CMK (cell line): ENCODE measurements around the gene NFIX.
"Not testable (repeated sequence)": the region's sequence is repeated elsewhere in the genome, so short reads cannot be mapped to it uniquely, and the experiment has no call there.

Experiments used
- DNase-seq: peaks from one replicate; pipeline ENCODE4 v3.0.0-alpha.2; 2010; ENCODE audit warnings: low read depth

The NFIX gene

DNA sequence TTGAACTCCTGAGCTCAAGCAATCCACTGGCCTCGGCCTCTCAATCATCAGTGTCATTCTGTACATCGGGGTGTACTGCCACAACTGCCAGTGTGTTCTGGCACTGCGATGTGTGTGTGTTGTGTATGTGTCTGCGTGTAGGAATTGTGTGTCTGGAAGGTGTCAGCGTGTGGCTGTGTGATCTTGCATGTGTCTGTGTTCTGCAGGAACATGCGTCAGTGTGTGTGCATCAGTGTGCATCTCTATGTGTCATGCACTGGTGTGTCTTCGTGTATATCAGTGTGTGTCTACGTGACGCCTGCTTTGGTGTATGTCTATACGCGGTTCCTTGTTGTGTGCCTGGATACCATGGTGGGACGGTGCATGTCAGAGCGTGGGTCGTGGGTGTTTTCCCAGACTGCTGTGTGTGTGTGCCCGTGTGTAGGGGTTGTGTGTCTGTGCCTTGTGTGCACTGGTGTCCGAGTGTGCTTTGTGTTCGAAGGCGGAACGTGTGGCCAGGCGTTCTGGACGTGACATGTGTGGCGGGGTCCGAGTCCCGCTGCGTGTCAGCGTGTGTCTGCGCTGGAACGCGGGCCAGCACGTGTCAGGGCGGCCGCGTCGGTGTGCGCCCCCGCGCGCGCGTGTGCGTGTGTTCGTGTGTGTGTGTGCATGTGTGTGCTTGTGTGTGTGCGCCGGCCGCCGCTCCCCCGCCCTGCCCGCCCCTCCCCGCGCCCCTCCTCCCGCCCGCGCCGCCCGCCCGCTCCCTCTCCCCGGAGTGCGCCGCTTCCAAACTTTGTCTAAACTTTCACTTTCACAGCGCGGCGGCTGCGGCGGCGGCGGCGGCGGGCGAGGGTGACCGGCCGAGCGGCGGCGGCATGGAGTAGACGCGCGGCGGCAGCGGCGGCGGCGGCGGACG, at the start of gene NFIX:
NFIX (plus strand) TSS at position 775 of the 895 bp plus-strand sequence. CDS start 363 bp downstream, outside the sequence.
- peak; percentile 47 for DNase-seq

DNA sequence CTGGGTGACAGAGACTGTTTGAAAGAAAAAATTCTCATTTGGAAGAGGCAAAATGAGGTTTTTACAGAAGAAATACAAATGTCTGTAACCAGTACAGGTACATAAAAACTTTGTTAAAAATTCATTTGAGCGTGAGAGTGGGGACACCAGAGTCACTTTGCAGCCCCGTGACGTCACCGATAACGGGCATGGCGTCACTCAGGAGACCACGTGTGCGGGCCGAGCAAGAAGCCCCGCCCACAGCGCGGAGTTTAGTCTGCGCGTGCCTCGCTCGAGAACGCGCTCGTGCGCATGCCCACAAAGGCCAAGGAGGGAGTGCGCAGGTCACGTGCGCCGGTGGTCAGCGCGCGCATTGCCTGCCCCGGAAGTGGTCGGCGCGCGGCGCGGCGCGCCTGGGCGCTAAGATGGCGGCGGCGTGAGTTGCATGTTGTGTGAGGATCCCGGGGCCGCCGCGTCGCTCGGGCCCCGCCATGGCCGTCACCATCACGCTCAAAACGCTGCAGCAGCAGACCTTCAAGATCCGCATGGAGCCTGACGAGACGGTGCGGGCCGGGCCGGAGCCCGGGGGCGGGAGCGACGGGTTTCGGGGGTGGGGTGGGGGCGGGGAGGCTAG, 49.7 kb upstream of the NFIX start, which contains the start of gene RAD23A:
RAD23A (plus strand) TSS at position 384 of the 613 bp plus-strand sequence; CDS start at position 471, 87 bp downstream.
- peak; percentile 96 for DNase-seq

DNA sequence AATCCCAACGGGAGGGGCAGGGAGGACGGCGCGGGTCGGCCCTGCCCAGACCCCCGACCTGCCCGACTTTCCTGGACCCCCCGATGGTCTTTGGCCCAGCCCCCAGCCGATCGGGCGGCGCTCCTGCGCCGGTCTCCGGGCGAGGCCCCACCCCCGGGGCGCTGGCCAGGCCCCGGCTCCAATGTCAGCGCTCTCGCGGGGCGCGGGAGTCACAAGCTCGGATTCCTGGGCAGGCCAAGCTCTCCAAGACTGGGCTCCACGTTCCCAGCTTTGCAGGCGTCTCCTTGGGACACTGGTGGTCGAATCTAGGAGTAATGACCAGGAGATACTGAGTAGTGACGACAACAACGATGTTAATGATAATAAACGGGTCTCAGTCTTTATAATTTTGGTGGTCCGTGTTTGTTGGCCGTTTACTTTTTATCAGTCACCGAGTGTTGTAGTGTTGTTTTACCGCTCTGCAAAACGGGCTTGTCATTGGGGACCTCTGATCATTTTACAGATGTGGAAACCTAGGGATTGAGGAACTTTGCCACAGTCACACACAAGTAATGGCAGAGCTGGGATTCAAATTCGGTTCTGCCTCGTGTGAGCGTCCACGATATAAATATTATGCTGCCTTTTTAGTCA, 49.1 kb upstream of the NFIX start:
- DNase-seq: peak; percentile 53

DNA sequence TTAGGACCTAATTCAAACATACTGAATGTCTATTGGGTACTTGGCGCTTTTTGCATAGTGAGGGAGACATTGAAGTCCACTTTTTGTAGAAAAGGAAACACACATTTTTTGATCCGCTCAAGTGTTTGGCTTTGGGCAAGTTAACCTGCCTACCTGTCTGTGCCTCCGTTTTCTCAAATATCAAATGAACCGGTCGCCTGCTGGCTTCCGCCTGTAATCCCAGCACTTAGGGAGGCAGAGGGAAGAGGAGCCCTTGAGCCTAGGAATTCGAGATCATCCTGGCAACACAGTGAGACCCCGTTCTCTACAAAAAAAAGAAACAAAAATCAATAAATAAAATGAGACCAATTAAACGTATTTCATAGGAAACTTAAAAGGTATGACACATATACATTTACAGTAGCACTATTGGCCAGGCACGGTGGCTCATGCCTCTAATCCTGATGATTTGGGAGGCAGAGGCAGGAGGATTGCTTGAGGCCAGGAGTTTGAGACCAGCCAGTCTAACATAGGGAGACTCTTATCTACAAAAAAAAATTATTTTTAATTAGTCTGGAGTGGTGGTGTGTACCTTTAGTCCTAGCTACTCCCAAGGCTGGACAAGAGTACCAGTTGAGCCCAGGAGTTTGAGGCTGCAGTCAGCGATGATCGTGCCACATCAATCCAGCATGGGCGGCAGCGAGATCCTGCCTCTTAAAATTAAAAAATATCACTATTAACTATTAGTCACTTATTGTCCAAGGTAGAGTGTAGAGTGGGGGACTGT, 48.4 kb upstream of the NFIX start:
- no peak for DNase-seq

DNA sequence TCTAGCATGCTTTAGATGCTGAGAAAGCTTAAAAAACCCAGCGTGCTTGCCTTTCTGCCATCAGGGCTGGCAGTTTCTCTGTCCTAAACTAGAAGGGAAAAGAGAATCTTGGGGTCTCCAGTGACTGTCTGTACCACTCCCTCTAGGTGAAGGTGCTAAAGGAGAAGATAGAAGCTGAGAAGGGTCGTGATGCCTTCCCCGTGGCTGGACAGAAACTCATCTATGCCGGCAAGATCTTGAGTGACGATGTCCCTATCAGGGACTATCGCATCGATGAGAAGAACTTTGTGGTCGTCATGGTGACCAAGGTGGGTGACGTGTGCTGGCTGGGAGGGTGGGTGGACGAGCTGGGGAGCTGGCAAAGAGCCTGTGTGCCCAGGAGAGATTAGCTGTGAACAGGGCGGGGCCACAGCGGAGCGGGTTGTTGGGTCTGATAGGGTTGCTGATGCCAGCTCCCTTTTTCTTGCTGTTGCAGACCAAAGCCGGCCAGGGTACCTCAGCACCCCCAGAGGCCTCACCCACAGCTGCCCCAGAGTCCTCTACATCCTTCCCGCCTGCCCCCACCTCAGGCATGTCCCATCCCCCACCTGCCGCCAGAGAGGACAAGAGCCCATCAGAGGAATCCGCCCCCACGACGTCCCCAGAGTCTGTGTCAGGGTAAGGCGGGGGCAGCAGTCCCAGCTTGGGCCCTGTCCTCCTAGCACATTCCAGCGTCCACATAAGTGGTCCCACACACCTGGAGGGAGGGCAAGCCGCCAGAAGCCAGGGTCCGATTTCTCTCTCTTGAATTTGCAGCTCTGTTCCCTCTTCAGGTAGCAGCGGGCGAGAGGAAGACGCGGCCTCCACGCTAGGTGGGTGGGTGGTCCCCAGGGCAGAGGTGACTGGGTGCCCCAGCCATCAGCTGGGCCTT, 47.3 kb upstream of the NFIX start:
- no peak for DNase-seq

DNA sequence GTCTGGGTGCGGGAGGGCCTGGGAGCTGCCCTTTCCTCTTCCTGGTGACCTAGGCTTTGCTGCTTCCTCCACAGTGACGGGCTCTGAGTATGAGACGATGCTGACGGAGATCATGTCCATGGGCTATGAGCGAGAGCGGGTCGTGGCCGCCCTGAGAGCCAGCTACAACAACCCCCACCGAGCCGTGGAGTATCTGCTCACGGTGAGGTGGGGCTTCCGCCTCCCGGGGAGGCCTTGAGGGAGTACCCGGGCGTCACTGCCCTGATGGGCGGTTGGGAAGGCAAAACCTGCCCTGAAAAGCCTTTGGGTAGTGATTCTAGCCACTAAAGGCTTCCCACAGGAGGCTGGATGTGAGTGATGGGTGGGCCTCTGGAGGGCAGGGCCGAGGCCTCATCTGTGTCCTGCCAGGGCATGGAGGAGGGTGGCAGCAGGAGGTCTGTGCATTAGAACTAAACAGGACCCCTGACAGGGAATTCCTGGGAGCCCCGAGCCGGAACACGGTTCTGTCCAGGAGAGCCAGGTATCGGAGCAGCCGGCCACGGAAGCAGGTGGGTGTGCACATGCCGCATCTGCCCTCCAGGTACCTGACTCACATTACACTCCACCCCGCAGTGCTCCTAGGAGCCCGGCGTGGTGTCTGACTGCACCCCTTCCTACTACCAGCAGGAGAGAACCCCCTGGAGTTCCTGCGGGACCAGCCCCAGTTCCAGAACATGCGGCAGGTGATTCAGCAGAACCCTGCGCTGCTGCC, 46.5 kb upstream of the NFIX start:
- DNase-seq: no peak

DNA sequence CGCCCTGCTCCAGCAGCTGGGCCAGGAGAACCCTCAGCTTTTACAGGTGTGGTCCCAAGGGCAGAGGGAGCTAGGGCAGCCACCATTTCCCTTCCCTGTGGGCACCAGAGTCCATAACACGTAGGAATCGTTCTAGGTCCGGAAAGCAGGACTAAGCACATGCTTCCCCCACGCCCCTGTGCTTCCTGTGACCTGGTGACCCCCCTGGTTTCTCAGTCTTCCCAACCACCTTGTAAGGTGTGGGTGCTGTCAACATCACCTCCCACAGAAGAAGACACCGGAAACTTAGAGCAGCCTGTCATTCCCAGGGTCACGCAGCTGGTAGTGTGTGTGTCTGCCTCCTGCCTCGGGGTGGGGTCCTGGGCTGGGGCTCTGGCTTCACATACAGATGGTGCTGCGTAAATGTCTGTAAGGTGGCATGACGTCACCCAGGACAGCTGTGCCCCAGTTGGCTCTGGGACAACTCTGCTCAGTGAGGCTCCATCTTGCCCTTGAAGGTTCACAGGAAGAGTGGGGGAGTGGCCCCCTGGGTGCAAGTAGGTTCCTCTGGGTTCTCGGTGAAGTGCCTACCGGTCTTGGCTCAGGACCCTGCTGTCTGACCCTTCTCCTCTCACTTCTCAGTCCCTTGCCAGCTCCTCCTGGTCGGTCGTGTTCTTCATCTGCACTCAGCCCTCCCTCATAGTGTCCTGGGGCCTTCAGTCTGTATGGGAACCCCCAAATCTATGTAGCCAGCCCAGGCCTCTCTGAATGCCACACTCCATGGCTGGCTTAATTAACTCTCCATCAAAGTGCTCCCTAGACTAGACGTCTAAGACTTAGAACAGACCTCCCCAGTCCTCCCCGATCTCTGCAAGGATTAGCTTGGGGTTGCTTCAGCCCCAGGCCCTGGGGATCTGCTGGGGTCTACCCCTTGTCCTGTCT, 45.7 kb upstream of the NFIX start:
- no peak for DNase-seq

DNA sequence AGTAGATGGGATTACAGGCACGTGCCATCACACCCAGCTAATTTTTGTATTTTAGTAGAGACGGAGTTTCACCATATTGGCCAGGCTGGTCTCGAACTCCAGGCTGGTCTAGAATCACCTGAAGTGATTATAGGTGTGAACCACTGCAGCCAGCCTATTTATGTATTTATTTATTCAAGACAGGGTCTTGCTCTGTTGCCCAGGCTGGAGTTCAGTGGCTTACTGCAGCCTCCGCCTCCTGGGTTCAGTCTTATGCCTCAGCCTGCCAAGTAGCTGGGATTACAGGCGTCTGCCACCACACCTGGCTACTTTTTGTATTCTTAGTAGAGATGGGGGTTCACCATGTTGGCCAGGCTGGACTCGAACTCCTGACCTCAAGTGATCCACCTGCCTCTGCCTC, 43.2 kb upstream of the NFIX start:
- DNase-seq: not testable (repeated sequence)

DNA sequence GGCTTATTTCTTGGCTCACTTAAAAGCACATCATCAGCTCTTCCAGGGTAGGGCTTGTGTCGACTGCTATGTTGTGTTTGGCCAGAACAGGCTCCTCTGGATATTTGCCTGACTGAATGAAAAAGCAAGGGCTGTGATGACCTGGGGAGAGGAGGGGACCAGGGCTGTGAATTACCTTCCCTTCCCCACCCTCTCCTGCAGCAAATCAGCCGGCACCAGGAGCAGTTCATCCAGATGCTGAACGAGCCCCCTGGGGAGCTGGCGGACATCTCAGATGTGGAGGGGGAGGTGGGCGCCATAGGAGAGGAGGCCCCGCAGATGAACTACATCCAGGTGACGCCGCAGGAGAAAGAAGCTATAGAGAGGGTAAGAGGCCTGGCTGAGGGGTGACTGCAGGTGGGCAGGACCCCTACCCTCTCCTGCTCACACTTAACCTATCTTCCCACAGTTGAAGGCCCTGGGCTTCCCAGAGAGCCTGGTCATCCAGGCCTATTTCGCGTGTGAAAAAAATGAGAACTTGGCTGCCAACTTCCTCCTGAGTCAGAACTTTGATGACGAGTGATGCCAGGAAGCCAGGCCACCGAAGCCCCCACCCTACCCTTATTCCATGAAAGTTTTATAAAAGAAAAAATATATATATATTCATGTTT, 42.7 kb upstream of the NFIX start:
- no peak for DNase-seq

DNA sequence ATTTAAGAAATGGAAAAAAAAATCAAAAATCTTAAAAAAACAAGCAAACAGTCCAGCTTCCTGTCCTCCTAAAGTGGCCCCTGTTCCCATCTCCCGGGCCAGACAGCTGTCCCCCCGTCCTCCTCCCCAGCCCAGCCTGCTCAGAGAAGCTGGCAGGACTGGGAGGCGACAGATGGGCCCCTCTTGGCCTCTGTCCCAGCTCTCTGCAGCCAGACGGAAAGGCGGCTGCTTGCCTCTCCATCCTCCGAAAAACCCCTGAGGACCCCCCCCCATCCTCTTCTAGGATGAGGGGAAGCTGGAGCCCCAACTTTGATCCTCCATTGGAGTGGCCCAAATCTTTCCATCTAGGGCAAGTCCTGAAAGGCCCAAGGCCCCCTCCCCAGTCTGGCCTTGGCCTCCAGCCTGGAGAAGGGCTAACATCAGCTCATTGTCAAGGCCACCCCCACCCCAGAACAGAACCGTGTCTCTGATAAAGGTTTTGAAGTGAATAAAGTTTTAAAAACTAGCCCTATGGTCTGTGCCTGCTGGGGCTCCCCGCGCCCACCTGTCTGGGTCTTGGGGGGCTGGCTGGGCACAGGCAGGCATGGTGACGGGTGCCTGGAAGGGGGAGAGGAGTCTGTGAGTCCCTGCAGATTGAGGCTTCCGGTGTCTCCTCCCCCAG, 42.0 kb upstream of the NFIX start:
- DNase-seq: no peak

DNA sequence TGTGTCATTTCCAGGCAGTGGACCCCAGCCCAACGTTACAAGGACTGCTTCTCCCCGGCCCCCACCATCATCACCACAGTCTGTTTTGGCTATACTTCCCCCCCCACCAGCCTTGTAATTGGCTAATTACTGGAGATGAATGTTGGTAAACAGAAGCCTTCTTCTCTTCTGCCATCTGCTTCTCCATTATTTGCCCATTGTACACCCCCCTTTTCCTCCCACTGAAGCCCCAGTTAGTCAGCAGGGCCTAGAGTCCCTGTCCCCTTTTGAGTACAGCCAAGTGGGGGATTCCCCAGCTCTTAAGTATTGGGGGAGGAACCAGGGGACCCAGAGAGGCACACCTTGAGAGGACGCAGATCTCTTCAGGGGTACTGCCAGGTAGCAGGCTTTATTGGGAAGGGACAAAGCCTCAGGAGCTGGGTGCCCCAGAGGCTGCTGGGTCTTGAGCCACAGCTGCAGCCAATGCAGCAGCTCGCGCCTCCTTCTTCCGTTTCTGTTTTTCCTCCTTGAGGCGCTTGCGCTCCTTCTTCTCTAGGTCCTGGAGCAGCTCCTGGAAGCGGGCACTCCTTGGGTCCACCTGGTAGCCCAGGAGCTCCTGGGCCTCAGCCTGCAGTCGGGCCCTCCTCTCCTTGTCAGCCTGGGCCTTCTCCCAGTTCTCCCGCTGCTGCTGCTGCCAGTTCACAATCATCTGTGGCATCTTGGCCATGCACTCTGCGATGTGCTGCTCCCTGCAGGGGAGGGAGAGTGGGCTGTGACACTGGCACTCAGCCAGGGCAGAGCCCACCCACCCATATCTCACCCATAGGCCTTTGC, 41.3 kb upstream of the NFIX start:
- no peak for DNase-seq

DNA sequence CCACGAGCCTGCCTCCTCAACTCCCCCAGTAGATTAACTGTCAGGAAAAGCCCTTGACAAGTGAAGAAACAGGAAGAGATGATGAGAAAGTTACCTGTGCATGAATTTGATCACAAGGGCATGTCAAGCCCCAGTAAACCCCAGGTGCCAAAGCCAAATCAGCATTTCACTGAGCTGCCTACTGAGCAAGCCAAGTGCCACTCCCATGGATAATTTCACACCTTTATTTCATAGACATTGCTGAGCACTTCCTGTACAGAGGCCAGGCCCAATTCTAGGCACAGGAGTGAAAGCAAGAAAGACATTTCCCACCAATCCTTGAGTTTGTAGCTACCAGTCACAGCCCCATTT, 40.7 kb upstream of the NFIX start:
- no peak for DNase-seq

DNA sequence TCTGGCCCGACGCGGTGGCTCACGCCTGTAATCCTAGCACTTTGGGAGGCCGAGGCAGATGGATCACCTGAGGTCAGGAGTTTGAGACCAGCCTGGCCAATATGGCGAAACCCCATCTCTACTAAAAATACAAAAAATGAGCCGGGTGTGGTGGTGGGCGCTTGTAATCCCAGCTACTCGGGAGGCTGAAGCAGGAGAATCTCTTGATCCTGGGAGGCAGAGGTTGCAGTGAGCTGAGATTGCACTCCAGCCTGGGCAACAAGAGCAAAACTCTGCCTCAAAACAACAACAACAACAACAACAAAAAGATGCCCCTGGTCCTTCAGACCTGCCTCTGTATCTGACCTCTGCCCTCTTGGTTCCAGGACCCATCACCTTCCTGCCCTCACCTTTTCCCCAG, 39.7 kb upstream of the NFIX start:
- DNase-seq: not testable (repeated sequence)

DNA sequence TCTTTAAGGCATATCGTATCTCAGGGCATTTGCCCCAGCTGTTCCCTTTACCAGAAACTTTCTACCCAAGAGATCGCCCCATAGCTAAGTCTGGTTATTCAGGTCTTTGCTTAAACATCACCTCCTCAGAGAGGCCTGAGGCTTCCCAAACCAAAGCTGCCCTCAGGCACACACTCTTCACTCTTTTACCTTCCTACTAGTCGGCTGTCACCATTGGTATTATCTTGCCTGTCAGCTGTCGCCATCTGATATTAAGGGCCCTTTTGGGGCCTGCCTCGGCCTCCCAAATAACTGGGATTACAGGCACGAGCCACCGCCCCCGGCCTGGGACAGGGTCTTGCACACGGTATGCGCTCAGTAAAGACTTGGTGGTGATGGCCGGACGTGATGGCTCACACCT, 39.3 kb upstream of the NFIX start:
- DNase-seq: no peak

DNA sequence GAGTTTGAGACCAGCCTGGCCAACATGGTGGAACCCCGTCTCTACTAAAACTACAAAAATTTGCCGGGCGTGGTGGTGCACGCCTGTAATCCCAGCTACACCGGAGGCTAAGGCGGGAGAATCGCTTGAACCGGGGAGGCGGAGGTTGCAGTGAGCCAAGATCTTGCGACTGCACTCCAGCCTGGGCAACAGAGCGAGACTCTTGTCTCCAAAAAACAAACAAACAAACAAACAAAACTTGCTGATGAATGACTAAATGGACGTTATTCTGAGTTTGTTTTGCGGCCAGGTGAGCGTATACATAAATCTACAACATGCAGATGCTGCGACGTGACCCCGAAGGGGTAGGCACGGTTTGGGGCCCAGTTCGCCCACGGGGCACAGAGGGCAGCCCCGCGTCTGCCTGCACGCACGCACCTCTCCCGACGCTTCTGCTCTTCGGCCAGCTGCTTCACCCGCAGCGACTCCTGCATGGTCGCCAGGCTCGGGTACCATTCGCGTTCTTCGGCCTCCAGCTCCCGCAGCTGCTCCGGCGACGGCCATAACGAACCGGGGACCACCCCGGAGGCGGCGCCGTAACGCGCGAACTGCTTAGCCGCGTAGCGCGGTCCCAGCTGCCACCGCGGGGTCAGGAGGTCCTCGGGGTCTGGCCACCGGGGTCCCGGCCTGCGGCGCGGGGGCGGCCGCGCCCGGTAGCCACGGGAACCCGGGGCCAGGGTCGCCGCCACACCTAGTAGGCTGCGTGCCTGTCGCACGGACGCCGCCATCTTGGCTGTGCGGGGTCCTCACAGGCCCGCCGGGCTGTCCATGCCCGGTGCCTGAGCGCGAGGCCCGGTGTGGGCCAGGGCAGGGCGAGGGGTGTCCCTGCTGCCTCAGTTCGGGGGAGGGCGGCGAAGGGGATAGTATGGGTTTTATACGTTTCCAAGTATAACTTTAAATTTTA, 38.6 kb upstream of the NFIX start, which contains the start of gene GADD45GIP1:
GADD45GIP1 (minus strand) TSS at position 778 of the 943 bp plus-strand sequence; CDS start at position 767, 11 bp downstream.
- DNase-seq: peak; percentile 45

DNA sequence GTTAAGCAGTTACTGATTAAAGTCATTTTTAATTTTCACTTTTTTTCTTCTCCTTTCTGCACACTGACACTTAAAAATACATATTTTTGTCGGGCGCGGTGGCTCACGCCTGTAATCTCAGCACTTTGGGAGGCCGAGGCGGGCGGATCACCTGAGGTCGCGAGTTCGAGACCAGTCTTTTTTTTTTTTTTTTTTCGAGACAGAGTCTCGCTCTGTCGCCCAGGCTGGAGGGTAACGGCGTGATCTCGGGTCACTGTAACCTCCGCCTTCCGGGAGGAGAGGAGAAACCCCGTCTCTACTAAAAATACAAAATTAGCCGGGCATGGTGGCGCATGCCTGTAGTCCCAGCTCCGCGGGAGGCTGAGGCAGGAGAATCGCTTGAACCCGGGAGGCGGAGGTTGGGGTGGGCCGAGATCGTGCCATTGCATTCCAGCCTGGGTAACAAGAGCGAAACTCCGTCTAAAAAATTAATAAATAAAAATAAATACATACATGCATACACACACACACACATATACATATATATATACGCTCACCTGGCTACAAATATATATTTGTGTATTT, 37.8 kb upstream of the NFIX start:
- not testable (repeated sequence) for DNase-seq
